Gastroesophageal sphincter (tissue), 4 donors: ENCODE results near the gene CCAR1. TPM values are rescaled to one million over a fixed set of nuclear protein-coding genes. Genes with fewer than 3 reads are reported as not detected.
"Not testable (repeated sequence)": the region's sequence is repeated elsewhere in the genome, so short reads cannot be mapped to it uniquely, and the experiment has no call there.

Experiments used
- ATAC-seq: fragments of 150-250 bp; one replicate; pipeline ENCODE4 v1.9.1; 2016; ENCODE audit warnings: mild to moderate bottlenecking, moderate library complexity
- H3K27ac ChIP-seq, 4 donors: fragments of 200-600 bp; sonication (generic) in 3 of 4; 1 replicate in 3 of 4; 2 replicates in 1 of 4; pipeline ENCODE4 v1.5.1; 2016 to 2019
- H3K27me3 ChIP-seq: fragments of 200-600 bp; sonication (generic); one replicate; pipeline ENCODE4 v1.5.1; 2019
- H3K36me3 ChIP-seq, 2 donors: fragments of 200-600 bp; sonication (generic); one replicate each; pipeline ENCODE4 v1.5.1; 2019; ENCODE audit warnings: control low read depth in 1 of 2
- H3K4me1 ChIP-seq, 3 donors: fragments of 200-600 bp; sonication (generic); 1 replicate in 2 of 3; 2 replicates in 1 of 3; pipeline ENCODE4 v1.5.1; 2016 to 2019; ENCODE audit warnings: control low read depth in 2 of 3
- H3K4me3 ChIP-seq, 2 donors: fragments of 200-600 bp; sonication (generic); one replicate each; pipeline ENCODE4 v1.5.1; 2019; ENCODE audit warnings: mild to moderate bottlenecking in 1 of 2, moderate library complexity in 1 of 2
- H3K9me3 ChIP-seq, 3 donors: fragments of 200-600 bp; sonication (generic); one replicate each; pipeline ENCODE4 v1.5.1; 2017 to 2019; ENCODE audit warnings: control low read depth in 2 of 3
- EP300 ChIP-seq: sonication (generic); formaldehyde crosslinking; IDR thresholded peaks from one replicate; pipeline ENCODE4 v1.6.1; 2017; ENCODE audit warnings: antibody characterized with exemption, mild to moderate bottlenecking
- POLR2A ChIP-seq, 2 donors: fragments of 450-650 bp; IDR thresholded peaks; one replicate each; pipeline ENCODE4 v1.6.1; 2017; ENCODE audit warnings: antibody characterized with exemption in 2 of 2, mild to moderate bottlenecking in 2 of 2, moderate library complexity in 1 of 2
- POLR2AphosphoS5 ChIP-seq: sonication (generic); formaldehyde crosslinking; IDR thresholded peaks from one replicate; pipeline ENCODE4 v1.6.1; 2017; ENCODE audit warnings: antibody characterized with exemption
- WGBS, 2 donors: methylation state at CpG; one replicate each; pipeline ENCODE4 v1.1.5; 2018; ENCODE audit warnings: low coverage in 1 of 2; 5-methylcytosine and 5-hydroxymethylcytosine counted together
- total RNA-seq, 4 donors: library from RNA; depleted of rRNA; stranded (reverse); fragments of >200 nt; gene quantifications; one replicate each; pipeline ENCODE4 v1.1.0, GENCODE V29; 2016
- TF ChIP-seq, protein P1 (sequence below), 4 experiments: fragments of 200-600 bp in 2 of 4; fragments of 450-650 bp in 2 of 4; sonication (generic) in 1 of 4; IDR thresholded peaks; one replicate each; pipeline ENCODE4 v1.5.1; 2017 to 2019; ENCODE audit warnings: antibody characterized with exemption in 4 of 4, mild to moderate bottlenecking in 2 of 4, moderate library complexity in 2 of 4

Gene CCAR1
- total RNA-seq, 4 donors from 2014 or later = 42.4 to 60.8 (median 54.8) TPM

DNA sequence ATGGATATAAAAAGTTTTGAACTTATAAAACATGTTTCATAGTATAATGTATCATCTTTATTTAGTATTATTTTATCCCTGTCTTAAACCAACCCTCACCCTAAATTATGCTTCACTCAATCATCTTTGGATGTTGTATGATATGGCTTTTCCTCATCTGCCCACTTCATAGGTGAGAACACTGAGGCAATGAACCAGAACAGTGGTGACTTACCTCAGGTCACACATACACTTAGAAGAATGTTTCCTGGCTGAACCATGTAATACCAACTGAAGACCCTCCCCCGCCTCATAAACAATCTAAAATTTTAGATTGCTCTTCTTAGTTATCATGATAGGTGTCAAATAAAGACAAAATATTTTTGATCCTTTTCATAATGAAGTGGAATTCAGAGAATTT lies 83.7 kb downstream of the CCAR1 start:
- no peak for ATAC-seq
- Histone ChIP-seq H3K4me3 (no peak overlapping the region), H3K4me1 (peaks cover 0 to 8% (median 0%) of the 10 kb centered on the region in 3 donors), H3K27me3 (no peaks in the 10 kb centered on the region), H3K9me3 (no peaks in the 10 kb centered on the region), H3K36me3 (no peaks in the 10 kb centered on the region), H3K27ac (no peak overlapping the region)
- no peak for TF ChIP-seq POLR2A (IDR thresholded peaks at IDR 0.05)
- TF ChIP-seq EP300 = no peak
- TF ChIP-seq POLR2AphosphoS5 = no peak
- TF ChIP-seq, protein P1, sequence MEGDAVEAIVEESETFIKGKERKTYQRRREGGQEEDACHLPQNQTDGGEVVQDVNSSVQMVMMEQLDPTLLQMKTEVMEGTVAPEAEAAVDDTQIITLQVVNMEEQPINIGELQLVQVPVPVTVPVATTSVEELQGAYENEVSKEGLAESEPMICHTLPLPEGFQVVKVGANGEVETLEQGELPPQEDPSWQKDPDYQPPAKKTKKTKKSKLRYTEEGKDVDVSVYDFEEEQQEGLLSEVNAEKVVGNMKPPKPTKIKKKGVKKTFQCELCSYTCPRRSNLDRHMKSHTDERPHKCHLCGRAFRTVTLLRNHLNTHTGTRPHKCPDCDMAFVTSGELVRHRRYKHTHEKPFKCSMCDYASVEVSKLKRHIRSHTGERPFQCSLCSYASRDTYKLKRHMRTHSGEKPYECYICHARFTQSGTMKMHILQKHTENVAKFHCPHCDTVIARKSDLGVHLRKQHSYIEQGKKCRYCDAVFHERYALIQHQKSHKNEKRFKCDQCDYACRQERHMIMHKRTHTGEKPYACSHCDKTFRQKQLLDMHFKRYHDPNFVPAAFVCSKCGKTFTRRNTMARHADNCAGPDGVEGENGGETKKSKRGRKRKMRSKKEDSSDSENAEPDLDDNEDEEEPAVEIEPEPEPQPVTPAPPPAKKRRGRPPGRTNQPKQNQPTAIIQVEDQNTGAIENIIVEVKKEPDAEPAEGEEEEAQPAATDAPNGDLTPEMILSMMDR (IDR thresholded peaks at IDR 0.05) = no peak
- 100% methylated on average over 1 of the region's 1 CpG; no CpG with 5 or more reads in 1 of the 2 donors for WGBS, 2 donors

DNA sequence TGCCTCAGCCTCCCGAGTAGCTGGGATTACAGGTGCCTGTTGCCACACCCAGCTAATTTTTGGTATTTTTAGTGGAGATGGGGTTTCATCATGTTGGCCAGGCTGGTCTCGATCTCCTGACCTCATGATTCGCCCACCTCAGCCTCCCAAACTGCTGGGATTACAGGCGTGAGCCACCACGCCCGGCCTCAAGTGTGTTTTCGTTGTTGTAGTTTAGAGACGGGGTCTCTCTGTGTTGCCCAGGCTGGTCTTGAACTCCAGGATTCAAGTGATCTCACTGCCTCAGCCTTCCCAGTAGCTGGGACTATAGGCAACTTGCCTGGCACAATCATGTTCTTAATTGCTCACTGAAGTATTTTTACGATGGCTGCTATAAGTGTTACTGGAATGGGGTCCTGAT lies 89.8 kb downstream of the CCAR1 start:
- not testable (repeated sequence) for H3K4me1 ChIP-seq, ATAC-seq
- WGBS, 2 donors = 89 to 90% methylated on average over 4 to 8 of the region's 9 CpGs

DNA sequence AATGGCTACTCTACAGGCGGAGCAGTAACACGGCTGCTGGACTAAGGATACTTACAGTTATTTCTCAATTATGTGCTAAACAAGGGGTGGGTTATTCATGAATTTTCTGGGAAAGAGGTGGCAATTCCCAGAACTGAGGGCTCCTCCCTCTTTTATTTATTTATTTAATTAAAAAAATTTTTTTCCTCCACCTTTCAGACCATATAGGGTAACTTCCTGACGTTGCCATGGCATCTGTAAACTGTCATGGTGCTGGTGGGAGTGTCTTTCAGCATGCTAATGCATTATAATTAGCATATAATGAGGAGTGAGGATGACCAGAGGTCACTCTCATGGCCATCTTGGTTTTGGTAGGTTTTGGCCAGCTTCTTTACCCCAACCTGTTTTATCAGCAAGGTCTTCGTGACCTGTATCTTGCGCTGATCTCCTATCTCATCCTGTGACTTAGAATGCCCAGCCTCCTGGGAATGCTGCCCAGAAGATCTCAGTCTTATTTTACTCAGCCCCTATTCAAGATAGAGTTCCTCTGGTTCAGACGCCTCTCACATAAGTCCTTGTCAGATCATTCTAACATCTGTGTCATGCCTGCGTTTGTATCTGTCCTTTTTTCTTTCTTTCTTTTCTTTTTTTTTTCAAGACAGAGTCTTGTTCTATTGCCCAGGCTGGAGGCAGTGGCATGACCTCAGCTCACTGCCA lies 90.4 kb downstream of the CCAR1 start:
- no peaks in the 10 kb centered on the region for H3K9me3 ChIP-seq
- H3K4me3 ChIP-seq = no peak overlapping the region
- H3K4me1 ChIP-seq = peaks cover 0 to 7% (median 0%) of the 10 kb centered on the region in 3 donors
- WGBS, 2 donors = 77 to 84% methylated on average over 4 to 7 of the region's 7 CpGs
- TF ChIP-seq POLR2A (IDR thresholded peaks at IDR 0.05) = no peak
- TF ChIP-seq, protein P1 (IDR thresholded peaks at IDR 0.05) = no peak
- TF ChIP-seq POLR2AphosphoS5 = no peak
- TF ChIP-seq EP300 = no peak
- H3K27me3 ChIP-seq = no peaks in the 10 kb centered on the region
- no peaks in the 10 kb centered on the region for H3K36me3 ChIP-seq
- H3K27ac ChIP-seq = no peak overlapping the region
- no peak for ATAC-seq

More for the DNA sequence above, 89.8 kb downstream of the CCAR1 start:
- H3K36me3 ChIP-seq, H3K27me3 ChIP-seq, H3K9me3 ChIP-seq, H3K4me3 ChIP-seq, H3K27ac ChIP-seq: not testable (repeated sequence)

DNA sequence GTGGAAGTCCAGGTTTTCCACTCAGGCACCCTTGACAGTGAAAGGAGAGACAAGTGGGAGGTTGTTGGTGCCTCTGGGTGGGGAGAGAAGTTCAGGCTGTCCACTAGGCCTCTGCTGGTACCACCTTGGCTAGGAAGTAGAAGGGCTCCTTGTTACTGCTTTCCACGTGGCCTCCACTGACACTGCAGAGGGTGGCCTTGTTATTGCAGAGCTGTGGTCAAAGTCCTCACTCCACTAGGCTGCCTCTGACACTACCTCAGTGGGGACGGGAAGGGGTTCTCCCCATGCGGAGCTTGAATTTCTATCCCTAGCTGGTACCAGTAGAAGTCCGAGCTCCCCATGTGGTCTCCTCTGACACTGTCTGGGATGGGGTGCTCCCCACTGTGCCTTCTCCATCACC lies 91.4 kb downstream of the CCAR1 start:
- Histone ChIP-seq H3K27me3 (no peaks in the 10 kb centered on the region), H3K9me3 (no peaks in the 10 kb centered on the region), H3K4me3 (no peak overlapping the region), H3K4me1 (peaks cover 0 to 7% (median 0%) of the 10 kb centered on the region in 3 donors), H3K27ac (no peak overlapping the region), H3K36me3 (no peaks in the 10 kb centered on the region)
- no CpG with 5 or more reads among the region's 4 CpGs for WGBS, 2 donors
- no peak for ATAC-seq
- TF ChIP-seq POLR2AphosphoS5 (no peak), POLR2A (IDR thresholded peaks at IDR 0.05) (no peak), EP300 (no peak)
- TF ChIP-seq, protein P1 (IDR thresholded peaks at IDR 0.05) = no peak

DNA sequence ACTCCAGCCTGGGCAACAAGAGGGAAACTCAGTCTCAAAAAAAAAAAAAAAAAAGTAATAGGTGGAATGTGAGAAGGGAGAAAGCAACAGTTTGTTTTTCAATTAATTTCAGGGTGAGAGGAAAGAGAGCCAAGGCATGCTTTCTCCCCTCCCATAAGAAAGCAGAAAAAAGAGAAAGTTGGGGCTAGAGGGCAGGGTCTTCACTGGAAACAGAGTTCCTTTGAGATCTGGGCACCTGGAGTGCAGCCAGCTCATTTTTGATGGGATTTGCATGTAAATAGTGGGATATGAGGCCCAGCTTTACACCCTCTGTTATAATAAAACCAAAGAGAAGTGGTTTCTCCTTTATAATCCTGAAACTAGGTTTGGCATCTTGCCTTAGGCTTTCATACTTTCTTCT lies 92.5 kb downstream of the CCAR1 start:
- H3K4me1 ChIP-seq = peaks cover 0 to 7% (median 0%) of the 10 kb centered on the region in 3 donors
- H3K27me3 ChIP-seq = no peaks in the 10 kb centered on the region
- no peak overlapping the region for H3K4me3 ChIP-seq
- TF ChIP-seq, protein P1 (IDR thresholded peaks at IDR 0.05) = no peak
- no peak for TF ChIP-seq EP300
- TF ChIP-seq POLR2A (IDR thresholded peaks at IDR 0.05) = no peak
- TF ChIP-seq POLR2AphosphoS5 = no peak
- no peak overlapping the region for H3K27ac ChIP-seq
- ATAC-seq = no peak
- H3K9me3 ChIP-seq = no peaks in the 10 kb centered on the region
- no peaks in the 10 kb centered on the region for H3K36me3 ChIP-seq
